H1 (cell line): Measurements from ENCODE around the gene SLC12A8. TPM values are rescaled to one million over a fixed set of nuclear protein-coding genes. Genes with fewer than 3 reads are reported as not detected.

ENCODE experiments used
- ATF2 ChIP-seq: IDR thresholded peaks from 2 replicates; pipeline ENCODE4 v1.6.1; 2012; ENCODE audit warnings: low read length, inconsistent platforms
- NANOG ChIP-seq: IDR thresholded peaks from 2 replicates; pipeline ENCODE4 v1.6.1; 2011; ENCODE audit warnings: low read length, low read depth, mild to moderate bottlenecking, inconsistent platforms; ENCODE audit not compliant: insufficient read depth, poor library complexity, severe bottlenecking
- RXRA ChIP-seq: IDR thresholded peaks from 2 replicates; pipeline ENCODE4 v1.6.1; 2011; ENCODE audit warnings: low read depth, mild to moderate bottlenecking, low read length, moderate library complexity; ENCODE audit not compliant: insufficient read depth
- SUZ12 ChIP-seq: fragments of 200-600 bp; sonication (generic); IDR thresholded peaks from 2 replicates; pipeline ENCODE4 v1.6.1; 2012; ENCODE audit warnings: mild to moderate bottlenecking, inconsistent platforms, low read length, moderate library complexity, mixed read lengths
- polyA plus RNA-seq, 7 experiments: library from polyadenylated mRNA; depleted of rRNA in 3 of 7; stranded (reverse) in 5 of 7; unstranded in 2 of 7; fragments of >200 nt in 5 of 7; fragments of 200-250 nt in 2 of 7; gene quantifications; 1 replicate in 5 of 7; 2 replicates in 1 of 7; 4 replicates in 1 of 7; pipeline versions ENCODE4 v1.2.1 to v1.2.3, GENCODE V29; 2011 to 2013; ENCODE audit warnings: missing spikeins in 2 of 7, mixed read lengths in 2 of 7
- total RNA-seq: library from RNA; stranded (reverse); fragmentation: NEBNext Ultra II Directional; extraction: Animal tissue kit (Norgen Biotek cat#: 25700); gene quantifications from 2 replicates; pipeline ENCODE4 v1.2.1, GENCODE V29; 2021

SLC12A8 gene
- total and polyA plus RNA-seq, 2 of the 8 experiments (the other 6 are each of a cell fraction or from before 2014, with no cell fraction given), result 13.7 to 14.4 TPM

GRCh38 chr3:125192190-125193035 is 20.1 kb downstream of the SLC12A8 start (continued):
- TF ChIP-seq RXRA (no peak), SUZ12 (no peak), NANOG (no peak), ATF2 (no peak)
